Ecto neural progenitor cell (in vitro differentiated cells): ENCODE results near the gene PAEP.
A peak's percentile ranks its signal among the peaks of the same experiment; 100 is the strongest.

ENCODE experiments used
- DNase-seq: peaks from one replicate; pipeline ENCODE4 v3.0.0-alpha.2; 2018; ENCODE audit warnings: low spot score

The PAEP gene

DNA sequence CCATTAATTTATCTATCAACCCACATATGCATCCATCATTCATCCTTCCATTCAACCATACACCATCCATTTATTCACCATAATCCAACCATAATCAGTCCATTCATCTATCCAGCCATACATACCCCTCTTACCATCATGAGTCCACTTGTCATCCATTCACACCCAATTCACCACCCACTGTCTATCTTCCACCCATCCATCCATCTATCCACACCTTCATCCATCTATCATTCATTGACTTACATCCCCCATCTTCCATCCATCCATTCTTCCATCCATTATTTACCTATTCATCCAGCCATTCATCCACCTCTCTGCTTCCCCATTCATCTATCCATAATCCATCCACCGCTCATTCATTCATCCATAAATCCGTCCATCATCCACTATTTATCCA lies 17.8 kb downstream of the PAEP start:
- no peak for DNase-seq

DNA sequence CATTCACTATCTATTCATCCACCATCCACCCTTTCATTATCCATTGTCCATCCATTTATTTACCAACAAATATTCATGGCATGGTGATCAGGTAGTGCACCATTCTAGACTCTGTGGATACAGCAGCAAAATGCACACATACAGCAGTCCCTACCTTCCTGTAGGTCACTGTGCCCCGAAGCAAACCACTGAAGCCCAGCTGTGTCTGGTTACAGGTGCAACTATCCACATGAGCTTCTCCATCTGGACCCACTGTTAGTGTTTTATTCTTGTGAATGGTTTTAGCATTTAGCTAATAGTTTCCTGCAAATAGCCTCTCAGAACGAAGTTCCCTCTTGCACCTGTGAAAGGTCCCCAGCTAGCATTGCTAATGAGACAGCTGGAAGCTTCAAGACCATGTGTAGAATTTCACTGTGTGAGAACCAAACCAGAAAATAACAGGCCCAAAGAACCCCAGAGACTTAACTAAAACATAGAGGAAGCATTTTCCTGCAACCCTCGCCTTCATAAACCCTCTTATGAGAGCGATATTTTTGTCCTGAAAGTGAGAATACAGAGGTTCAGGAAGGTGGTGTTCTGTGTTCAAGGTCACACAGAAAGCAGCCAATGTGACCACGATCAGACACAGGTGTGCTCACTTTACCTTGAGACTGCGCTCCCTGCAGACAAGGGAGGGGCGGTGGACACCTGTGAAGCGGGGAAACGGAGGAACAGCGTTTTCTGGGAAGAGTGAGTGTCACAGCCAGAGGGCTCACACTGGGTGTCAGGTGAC lies 18.5 kb downstream of the PAEP start:
- DNase-seq = no peak

DNA sequence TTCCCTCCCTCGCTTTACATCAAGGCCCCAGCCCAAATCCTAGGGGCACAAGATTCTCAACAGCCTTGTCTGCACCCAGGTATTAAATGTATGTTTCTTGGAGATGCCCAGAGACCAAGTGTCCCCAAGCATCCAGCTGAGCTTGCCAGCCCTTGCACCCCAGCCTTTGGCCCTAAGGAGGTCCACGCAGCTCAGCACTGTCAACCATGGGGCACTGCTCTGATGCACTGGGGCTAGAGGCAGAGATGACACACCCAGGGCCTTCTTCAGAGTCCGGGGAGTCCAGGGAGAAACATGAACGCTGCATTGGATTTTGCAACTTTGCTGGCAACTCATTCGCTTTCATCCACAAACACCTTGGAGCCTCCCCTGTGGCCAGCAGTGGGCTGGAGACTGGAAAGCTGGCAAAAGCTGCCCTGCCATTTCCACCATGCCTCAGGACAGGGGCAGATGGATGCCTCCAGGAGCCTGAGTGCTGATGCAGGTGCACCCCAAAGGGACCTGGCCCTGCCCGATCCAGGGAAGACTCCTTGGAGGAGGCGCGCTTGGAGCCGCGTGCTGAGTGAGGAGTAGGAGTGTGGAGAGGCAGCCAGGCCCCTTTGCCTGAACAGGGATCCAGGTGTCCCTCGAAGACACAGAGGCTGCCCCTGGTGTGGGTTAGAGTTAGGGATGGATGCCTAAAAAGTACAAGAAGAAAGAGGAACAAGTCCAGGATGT lies 19.3 kb downstream of the PAEP start:
- no peak for DNase-seq

DNA sequence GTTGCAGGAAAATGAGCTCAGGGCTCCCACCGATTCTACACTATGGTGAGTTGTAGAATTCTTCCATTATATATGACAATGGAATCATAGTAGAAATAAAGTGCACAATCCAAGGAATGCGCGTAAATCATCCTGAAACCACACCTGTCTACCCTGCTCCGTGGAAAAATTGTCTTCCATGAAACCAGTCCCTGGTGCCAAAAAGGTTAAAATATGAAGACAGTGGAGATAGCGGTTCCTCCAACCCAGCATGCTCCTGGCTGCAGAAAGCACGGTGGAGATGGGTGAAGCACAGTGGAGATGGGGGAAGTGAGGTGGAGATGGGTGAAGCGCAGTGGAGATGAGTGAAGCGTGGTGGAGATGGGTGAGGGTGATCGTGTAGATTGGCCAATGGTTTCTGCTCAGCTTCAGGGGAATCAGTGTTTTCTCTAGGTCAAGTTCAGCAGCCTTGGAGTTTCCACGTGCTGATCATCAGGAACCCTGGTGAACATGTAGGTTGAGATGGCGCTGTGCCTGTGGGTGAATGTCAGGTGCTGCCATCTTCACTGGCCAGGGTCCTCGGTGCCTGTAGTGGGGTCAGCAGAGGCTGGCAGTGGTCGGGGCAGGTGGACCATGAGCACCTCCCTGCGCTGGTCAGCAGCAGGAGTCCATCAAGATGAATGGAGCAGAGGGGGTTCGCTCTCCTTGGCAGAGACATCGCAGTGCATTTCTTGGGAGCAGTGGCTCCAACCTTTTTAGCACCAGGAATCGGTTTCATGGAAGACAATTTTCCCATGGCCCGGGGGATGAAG lies 20.3 kb downstream of the PAEP start:
- DNase-seq = no peak

DNA sequence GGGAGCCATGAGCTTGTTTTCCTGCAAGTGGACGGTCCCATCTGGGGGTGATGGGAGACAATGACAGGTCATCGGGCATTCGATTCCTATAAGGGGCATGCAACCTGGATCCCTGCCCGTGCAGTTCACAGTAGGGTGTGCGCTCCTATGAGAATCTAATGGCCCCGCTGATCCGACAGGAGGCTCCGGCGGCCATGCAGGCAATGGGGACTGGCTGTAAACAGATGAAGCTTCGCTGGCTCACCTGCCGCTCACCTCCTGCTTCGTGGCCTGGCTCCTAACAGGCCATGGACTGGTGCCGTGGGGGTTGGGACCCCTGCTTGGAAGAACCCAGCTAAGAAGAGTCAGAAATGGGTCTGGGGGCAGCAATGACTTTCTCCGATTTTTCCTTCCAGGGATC lies 21.0 kb downstream of the PAEP start:
- no peak for DNase-seq

DNA sequence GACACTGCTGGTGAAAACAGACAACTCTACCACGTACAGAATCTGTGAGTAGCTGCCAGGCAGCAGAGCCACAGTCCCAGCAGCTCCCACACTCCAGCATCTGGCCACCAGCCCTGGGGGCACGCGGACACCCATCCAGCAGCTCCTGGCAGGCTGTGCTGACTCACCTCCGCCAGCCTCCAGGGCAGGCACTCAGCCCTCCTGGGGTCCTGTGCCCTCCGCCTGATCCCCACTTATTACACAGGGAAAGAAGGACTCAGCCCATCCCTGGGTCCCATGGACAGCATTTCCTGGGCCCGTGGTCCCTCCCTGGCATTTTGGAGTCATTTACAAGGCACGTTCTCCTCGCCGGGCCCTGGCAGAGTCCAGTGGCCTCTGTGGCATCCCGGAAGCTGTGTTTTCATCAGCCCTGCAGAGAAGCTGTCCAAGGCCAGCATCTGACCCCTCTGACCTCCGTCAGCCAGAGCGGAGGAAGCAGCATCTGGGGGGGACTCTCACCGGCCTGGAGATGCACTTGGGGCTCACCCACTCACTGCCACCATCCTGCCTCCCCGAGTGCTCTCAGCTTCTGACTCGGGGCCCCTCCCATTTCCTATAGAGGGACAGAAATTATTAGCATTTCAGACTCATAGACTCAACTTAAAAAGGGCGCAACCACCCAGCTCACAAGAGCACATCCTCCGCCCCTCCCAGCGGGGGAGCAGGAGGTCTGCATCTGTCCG lies 21.6 kb downstream of the PAEP start:
- peak; percentile 36 for DNase-seq

DNA sequence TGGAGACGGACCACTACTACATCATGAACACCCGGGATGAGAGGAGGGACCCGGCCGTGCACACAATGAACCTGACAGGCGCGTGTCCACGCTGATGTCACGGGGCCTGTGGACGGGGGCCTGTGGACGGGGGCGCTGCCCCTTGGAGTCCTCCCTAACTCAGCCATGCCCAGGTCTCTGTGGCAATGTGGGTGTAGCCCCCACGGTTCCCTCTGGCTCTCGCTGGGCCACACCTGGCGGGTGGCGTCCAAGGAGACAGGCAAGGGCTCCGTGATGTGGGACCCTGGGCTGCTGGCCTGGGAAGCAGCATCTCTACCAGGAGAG lies 22.1 kb downstream of the PAEP start:
- DNase-seq = no peak

DNA sequence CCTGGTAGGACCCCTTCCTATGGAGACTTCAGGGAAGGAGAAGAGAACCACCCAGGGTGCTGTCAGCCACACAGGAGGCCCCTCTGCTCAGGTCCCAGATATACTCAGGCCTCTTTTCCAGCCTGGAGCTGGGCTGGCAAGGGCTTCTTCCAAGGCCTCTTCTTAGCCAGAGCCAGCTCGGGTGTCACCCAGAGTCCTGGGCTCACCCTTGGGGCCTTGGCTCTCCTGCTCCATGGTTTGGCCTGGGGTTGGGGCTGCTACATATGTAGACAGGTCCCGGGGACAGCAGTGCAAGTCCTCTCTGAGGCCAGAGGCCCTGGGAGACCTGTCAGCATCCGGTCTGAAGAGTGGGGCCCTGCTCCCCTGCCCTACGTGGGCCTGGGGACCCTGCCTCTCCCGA lies 22.8 kb downstream of the PAEP start:
- DNase-seq = no peak

DNA sequence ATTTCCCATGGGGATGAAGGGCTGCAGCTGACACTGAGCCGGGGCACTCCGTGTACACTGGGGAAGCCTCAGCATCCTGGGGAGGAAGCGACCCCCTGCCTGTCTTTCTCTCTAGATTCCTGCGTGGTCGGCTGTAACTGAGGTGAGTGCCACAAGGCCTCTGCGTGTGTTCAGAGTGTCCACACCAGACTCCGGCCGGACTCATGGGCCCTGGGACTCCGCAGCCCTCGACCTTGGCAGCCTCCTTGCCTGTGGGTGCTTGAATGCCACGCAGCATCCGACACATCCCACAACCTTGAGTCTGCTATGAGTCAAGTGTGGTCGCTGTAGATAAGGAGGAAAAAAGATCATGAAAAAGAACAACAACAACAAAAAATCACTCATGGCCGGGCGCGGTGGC lies 23.4 kb downstream of the PAEP start:
- no peak for DNase-seq

DNA sequence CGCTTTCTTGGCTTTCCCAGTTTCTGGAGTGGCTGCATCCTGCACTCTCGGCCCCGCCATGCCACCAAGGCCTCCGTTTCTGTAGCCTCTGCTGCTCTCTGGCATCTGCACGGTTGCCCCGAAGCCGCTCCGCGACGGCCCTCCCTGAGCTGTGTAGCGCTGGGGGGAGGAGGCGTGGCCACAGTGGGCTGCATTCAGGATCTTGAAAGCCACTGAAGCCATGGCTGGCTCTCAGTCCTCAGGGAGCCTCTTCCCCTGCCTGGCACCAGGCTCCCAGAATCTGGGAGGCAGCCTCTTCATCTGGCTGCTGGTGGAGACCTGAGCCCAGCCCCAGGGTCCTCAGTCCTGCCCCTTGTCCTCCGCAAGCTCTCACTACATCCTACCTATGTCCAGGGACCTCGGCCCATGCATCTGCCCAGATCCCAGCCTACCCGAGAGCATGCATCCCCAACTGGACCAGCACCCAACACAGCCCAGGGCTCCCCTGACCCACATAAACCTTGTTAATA lies 25.1 kb downstream of the PAEP start:
- peak; percentile 44 for DNase-seq

DNA sequence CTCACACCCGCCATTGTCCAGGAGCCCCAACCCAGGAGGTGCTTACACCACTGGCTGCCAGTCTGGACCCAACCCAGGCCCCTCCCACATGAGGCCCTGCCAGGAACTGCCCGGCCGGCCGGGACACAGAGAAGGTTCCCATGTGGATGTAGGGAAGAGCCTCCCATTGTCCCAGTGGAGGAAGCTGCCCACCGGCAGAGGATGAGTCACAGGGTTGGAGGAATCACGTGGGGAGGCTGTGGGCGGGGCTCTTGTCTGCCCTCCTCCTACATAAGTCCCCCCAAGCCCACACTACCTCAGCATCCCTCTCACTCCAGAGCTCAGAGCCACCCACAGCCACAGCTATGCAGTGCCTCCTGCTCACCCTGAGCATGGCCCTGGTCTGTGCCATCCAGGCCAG lies 26.1 kb downstream of the PAEP start:
- no peak for DNase-seq

DNA sequence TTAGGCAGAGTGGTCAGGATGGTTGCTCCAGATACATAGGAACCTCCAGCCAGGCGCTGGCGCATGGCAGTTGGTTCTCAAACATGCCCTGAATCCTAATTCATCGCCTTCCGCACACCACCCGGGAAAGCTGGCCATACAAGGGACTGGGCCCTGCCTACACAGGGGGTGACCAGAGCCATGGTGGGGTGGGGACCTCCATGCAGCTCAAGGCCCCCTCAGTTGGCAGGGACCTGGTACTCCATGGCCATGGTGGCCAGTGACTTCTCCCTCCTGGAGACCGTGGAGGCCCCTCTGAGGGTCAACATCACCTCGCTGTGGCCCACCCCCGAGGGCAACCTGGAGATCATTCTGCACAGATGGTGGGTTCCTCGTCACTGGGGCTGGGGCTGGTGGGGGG lies 26.8 kb downstream of the PAEP start:
- DNase-seq = no peak

DNA sequence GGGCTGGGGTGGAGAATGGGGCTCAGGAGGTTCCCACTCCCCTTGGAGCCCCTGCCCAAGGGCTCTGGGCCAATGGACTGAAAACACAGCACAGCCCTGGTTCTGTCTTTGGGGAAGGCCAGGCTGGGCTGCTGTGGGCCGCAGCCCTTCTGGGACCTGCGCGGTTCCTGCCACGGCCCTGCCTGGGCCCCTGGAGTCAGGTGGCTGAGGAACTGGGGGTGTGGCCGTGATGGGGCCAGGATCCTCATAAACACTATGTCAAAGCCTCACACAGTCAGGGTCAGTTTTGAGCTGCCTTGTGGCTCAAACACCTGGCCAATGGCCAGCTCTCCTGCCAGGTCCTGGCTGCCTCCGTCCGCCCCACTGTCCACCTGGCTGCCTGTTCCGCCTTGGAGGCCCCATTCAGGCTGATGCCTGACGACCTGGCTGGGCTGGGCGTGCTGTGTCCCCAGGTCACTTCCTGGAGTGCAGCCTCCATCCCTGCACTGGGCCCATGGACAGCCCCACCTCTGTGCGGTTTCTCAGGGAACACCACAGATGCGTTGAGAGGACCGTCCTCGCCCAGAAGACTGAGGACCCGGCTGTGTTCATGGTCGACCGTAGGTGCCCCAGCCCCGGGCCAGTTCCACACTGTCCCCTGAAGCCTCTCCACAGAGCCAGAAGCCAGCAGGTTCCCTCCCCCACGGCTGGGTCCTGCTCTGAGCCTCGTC lies 27.5 kb downstream of the PAEP start:
- DNase-seq = peak; percentile 38

DNA sequence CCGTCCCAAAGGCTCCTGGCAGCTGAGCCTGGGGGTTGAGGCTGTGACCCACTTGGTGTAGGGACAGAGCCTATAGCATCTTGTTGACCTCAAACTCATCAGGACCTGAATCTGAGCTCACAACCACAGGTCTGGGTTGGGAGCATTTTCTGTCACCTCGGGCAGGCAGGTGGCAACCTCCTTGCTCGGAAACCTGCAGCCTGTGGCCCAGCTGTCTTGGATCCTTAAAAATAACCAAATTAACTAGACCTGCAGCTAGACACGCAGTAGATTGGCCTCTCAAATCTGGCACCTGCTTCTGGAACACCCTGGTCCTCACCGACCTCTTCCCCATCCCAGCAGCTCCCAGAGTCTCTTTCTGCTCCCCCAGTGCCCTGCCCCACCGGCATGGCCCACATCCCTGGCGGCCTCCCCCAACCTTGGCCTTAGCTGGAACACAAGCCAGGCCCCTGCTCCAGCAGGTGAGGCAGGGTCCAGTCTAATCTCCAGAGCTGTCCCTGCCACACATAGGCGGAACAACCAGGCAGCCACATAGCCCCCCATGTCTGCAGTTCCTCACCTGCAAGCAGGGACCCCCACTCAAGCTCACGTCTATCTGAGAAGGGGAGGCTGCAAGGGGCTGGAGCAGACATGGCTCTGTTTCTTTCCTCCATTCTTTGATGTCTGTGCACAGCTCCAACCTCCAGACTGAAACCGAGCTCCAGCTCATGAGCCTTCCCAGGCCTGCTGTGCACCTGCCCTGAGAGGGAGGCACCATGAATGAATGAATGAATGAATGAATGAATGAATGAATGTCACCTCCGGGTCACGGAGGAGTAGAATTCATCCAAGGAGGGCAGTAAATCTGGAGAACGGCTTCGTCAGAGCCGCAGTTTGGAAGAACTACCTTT lies 28.3 kb downstream of the PAEP start:
- no peak for DNase-seq

DNA sequence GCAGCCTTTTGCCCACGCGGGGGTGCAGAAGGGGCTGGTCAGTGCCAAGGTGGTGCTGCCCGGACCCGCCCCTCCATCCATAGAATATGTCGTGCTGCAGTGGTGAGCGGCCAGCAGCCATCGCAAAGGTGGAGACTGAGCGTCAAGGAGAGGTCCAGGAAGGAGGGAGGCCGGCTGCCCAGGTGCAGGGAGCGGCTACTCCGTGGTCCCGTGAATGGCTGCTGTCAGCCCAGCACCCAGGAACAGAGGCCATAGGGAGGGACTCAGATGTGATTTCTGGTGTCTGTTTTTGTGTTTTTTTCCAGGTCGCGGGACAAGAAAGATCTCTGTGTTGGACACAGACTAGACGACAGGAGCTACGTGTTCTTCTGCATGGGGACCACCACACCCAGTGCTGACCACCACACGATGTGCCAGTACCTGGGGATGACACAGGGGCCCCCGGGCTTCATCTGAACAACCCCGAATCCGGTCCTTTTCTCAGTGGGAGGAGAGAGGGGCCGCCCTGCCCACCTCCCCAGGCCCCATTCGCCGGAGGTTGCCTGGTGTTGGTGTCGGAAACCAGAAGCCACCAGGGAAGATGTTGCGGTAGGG lies 29.0 kb downstream of the PAEP start:
- DNase-seq = peak; percentile 40

DNA sequence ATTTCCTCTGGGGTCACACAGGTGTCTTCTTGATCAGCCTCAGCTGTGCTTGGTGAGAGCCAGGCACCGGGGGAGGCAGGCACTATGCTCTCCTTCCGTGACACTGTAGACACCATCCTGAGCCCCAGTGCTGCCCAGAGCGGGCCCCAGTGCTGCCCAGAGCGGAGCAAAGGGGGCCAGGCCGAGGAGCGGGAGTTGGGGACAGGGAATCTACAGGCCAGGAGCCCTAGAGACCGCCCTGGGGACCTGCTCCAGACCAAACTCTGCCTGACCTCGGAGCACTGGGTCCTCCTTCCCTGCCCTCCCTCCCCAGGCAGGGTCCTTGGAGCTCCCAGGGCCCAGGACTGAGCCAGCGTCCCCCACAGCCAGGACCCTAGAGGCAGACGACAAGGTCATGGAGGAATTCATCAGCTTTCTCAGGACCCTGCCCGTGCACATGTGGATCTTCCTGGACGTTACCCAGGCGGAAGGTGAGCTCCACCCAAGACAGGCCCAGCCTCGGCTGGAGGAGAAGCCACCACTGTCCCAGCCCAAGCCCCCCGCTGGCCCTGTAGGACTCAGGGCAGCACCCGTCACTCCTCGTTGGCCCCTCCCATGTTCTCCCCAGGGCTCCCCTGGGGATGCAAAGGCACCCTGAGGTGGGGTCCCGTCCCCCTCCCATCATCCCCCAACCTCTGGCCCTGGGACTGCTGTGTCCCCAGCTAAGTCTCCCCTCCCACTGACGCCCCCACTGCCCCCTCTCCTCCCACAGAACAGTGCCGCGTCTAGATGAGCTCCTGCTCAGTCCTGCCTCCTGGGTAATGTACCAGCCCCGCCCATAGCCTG lies 30.2 kb downstream of the PAEP start:
- peak; percentile 45 for DNase-seq

DNA sequence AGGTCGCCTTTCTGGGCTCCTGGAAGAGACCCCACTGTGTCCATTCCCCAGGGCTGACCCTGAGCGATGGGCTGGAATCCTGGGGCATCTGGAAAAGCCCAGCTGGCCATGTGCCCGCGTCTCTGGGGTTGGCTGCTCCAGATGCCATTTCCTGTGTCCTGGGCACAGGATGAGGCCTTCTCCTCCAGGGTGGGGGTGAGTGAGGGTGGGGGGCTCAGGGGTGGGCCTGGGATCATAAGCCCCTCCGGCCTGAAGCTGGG lies 30.7 kb downstream of the PAEP start:
- no peak for DNase-seq

DNA sequence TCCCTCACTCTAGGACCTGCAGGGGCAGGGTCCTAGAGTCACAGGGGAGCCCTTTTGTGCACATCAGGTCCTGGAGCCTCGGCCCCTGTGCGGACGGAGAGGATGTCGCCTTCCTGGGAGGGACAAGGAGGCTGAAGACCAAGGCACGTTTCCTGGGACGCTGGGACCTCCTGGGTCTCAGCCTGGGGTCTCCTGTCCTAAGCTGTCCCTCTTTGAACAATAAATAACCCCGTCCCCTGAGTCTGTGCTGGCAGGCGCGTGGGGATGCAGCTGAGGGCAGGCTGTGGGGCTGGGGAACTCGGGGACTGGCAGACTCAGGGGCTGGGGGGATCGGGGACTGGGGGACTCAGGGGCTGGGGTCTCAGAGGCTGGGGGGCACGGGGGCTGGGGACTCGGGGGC lies 31.1 kb downstream of the PAEP start:
- no peak for DNase-seq

DNA sequence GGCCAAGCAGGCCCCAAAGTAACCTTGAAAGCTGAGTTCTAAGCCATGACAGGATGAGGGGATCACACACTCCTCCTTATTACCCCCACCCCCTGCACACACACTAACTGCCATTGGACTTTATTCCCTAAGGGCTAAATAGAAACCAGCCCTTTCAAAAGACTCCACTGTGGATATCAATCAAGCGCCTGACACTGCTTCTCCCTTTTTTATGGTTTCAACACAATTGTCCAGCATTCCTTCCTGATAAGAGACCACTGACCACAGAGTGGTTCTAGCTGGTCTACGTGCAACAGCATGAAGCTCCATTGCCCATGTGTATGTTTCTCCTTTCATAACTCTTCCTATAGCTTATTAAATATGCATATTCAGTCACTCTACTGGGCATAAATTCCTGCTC lies 34.7 kb downstream of the PAEP start:
- DNase-seq = no peak
